GM12874 (cell line): ENCODE measurements around the gene GPBP1.

Experiments used
- TF ChIP-seq, protein P1 (sequence below): IDR thresholded peaks from 2 replicates; pipeline ENCODE4 v1.5.1; 2011; ENCODE audit warnings: low read depth, mild to moderate bottlenecking, control low read depth, low read length, moderate library complexity; ENCODE audit not compliant: insufficient read depth

GPBP1 gene, protein sequence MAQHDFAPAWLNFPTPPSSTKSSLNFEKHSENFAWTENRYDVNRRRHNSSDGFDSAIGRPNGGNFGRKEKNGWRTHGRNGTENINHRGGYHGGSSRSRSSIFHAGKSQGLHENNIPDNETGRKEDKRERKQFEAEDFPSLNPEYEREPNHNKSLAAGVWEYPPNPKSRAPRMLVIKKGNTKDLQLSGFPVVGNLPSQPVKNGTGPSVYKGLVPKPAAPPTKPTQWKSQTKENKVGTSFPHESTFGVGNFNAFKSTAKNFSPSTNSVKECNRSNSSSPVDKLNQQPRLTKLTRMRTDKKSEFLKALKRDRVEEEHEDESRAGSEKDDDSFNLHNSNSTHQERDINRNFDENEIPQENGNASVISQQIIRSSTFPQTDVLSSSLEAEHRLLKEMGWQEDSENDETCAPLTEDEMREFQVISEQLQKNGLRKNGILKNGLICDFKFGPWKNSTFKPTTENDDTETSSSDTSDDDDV

DNA sequence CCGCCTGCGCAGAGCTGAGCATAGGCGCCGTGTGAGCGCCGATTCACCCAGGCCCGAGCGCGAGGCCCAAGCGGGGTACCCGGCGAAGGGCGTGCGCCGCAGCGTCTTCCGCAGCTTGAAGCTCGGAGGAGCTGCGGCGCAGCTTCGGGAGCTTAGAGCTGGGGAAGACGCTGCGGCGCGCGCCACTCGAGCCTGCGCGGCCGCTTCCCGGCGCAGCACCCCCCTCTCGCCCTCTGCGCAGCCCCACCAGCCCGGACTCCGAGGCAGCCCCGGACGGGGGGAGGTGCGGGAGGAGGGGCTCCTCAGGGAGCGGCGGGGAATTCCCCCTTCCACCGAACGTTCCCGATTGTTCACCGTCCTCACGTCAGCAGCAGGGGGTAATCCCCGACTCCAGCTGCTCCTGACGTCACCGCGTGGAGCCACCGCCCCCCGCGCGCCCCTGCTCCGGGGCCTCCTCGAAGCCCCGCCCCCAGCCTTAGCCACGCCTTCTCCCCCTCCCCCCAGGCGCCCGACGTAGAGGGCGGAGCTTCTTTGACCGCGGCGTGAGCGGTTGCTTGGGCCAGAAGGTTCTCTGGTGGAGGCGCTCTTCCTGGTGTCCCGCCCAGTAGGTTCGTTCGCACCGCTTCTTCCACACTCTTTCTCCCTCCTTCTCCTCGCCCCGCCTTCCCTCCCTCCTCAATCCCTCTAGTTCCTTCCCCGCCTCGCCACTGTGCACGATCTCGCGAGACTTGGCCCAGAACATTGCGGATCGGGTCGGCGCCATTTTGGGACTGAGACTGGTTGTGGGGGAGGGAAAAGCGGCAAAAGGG, at the start of gene GPBP1:
TSS of gene GPBP1 (plus strand) at position 741 of the 809 bp plus-strand sequence. CDS start 40,072 bp downstream, outside the sequence.
- TF ChIP-seq, protein P1, sequence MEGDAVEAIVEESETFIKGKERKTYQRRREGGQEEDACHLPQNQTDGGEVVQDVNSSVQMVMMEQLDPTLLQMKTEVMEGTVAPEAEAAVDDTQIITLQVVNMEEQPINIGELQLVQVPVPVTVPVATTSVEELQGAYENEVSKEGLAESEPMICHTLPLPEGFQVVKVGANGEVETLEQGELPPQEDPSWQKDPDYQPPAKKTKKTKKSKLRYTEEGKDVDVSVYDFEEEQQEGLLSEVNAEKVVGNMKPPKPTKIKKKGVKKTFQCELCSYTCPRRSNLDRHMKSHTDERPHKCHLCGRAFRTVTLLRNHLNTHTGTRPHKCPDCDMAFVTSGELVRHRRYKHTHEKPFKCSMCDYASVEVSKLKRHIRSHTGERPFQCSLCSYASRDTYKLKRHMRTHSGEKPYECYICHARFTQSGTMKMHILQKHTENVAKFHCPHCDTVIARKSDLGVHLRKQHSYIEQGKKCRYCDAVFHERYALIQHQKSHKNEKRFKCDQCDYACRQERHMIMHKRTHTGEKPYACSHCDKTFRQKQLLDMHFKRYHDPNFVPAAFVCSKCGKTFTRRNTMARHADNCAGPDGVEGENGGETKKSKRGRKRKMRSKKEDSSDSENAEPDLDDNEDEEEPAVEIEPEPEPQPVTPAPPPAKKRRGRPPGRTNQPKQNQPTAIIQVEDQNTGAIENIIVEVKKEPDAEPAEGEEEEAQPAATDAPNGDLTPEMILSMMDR, result no peak

DNA sequence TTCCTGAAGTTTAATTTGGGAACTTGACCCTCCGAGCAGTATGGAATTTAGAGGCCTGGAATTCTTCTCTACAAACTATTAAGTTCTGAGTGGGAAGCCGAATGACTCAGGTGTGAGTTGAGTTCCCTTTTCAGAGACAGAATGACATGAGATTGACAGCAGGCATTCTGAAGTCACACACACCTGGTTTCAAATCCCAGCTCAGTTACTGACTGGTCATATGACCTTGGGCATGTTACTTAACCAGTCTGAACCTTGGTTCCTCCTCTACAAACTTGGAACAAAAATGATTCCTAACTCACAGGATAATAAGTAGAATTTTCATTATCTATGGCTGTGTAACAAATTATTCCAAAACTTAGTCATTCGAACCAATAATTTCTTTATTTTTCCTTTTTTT, 45.5 kb upstream of the GPBP1 start:
- TF ChIP-seq, protein P1, result no peak

DNA sequence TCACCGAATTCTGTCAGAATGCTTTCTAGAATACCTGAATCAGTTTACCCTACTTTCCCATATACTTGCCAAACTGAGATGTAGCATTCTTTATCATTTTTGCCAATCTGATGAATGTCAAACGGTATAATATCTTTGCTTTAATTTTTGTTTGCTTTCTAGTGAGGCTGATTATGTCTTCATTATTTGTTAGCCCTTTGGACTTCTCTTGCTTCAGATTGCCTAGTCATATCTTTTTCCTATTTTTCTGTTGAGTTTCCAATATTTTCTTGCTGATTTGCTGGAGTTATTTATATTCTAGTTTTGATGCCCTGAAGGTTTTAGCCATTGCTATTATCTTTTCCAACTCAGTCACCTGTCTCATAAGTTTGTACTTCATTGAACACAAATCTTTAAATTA, 40.3 kb upstream of the GPBP1 start:
- TF ChIP-seq, protein P1, result no peak

DNA sequence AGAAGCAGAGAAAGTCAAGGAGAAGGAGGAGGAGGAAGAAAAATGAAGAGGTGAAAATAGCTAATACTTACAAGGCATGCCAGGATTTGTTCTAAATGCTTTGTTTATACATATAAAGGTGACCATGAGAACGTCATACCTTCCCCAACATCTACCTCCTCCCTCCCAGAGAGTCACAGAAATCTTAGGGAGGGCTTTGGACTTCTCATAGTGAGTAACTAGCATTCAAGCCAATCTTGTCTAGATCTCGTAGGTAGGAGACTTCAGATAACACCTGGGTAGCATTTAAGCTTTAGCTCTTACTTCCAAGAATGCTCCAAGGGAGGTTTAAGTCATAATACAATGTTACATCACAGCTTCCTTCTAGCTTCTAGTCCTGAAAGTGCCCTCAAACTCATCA, 36.5 kb upstream of the GPBP1 start:
- TF ChIP-seq, protein P1, result no peak

DNA sequence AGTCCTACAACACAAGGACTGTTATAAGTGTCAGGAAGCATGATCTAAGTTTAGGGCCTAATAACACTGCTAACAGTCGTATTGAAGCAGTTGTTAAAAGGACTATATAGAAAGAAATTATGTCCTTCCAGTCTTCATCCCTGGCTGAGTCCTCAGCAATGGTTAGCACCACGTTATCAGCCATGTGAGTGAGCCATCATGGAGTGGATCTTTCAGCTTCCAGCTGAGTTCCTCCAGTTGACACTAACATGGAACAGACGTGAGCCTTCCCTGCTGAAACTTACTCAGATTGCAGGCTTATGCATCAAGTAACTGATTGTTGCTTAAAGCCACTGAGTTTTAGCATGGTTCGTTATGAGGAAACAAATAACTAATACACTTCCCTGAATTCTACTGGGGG, 21.5 kb upstream of the GPBP1 start:
- TF ChIP-seq, protein P1, result no peak

DNA sequence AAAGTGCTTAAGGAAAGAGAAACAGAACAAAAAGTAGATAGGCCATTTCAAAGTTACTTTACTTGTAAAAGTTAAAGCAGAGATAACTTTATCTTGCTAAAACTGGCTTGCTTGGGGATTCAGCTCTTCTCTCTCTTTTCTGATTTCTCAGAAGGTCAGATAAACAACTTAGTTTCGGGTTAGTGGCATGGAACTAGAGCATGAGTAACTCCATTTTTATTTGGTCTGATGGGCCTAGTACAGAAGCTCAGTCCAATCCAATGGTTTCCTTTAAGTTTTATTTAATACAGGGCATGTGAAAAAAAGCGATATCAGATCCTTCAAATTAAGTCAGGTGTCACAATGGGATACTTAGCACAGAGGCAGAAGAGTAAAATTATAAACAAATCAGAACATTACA, 18.8 kb upstream of the GPBP1 start:
- TF ChIP-seq, protein P1, result no peak

DNA sequence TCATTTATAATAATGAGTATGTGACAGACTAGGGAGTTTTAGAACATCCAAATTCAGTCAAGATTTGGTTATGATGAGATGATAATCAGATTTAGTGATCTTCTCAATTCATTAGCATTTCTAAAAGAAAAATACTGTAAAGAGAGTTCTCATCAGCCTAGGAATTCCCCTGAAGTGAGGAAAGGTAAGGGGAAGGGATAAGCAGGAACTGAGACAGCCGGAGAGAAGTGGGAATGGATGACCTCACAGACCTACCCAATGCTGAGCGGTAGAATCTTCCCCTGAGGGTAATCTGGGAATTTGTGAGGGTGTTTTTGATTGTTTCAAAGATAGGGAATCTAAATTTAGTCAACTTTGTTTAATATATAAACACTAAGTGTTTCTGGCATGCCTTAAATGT, 16.7 kb upstream of the GPBP1 start:
- TF ChIP-seq, protein P1, result no peak
